GM18519 (cell line): ENCODE measurements around the gene CIAPIN1.

Experiments used
- ATAC-seq: cut with Tn5 transposase; IDR thresholded peaks from one replicate; pipeline ENCODE4 v1.9.1; 2021; ENCODE audit warnings: mild to moderate bottlenecking, moderate library complexity; ENCODE audit not compliant: unreplicated experiment, low FRiP score

CIAPIN1 gene

DNA sequence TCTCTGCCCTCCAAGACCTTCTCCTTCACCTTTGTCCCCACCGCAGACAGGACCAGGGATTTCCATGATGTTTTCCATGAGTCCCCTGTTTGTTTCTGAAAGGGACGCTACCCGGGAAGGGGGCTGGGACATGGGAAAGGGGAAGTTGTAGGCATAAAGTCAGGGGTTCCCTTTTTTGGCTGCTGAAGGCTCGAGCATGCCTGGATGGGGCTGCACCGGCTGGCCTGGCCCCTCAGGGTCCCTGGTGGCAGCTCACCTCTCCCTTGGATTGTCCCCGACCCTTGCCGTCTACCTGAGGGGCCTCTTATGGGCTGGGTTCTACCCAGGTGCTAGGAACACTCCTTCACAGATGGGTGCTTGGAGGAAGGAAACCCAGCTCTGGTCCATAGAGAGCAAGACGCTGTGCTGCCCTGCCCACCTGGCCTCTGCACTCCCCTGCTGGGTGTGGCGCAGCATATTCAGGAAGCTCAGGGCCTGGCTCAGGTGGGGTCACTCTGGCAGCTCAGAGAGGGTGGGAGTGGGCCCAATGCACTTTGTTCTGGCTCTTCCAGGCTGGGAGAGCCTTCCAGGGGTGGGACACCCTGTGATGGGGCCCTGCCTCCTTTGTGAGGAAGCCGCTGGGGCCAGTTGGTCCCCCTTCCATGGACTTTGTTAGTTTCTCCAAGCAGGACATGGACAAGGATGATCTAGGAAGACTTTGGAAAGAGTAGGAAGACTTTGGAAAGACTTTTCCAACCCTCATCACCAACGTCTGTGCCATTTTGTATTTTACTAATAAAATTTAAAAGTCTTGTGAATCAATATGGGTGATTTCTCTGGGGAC is 62.7 kb downstream of the CIAPIN1 start:
- no peak for ATAC-seq

GRCh38 chr16:57383276-57384247 is 63.6 kb downstream of the CIAPIN1 start:
- no peak for ATAC-seq

DNA sequence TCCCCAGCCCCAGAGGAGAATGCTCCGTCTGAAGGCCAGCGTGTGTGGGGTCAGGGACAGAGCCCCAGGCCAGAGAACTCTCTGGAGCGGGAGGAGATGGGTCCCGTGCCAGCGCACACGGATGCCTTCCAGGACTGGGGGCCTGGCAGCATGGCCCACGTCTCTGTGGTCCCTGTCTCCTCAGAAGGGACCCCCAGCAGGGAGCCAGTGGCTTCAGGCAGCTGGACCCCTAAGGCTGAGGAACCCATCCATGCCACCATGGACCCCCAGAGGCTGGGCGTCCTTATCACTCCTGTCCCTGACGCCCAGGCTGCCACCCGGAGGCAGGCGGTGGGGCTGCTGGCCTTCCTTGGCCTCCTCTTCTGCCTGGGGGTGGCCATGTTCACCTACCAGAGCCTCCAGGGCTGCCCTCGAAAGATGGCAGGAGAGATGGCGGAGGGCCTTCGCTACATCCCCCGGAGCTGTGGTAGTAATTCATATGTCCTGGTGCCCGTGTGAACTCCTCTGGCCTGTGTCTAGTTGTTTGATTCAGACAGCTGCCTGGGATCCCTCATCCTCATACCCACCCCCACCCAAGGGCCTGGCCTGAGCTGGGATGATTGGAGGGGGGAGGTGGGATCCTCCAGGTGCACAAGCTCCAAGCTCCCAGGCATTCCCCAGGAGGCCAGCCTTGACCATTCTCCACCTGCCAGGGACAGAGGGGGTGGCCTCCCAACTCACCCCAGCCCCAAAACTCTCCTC is 64.5 kb downstream of the CIAPIN1 start:
- ATAC-seq: no peak

GRCh38 chr16:57381791-57382534 is 65.2 kb downstream of the CIAPIN1 start:
- no peak for ATAC-seq

DNA sequence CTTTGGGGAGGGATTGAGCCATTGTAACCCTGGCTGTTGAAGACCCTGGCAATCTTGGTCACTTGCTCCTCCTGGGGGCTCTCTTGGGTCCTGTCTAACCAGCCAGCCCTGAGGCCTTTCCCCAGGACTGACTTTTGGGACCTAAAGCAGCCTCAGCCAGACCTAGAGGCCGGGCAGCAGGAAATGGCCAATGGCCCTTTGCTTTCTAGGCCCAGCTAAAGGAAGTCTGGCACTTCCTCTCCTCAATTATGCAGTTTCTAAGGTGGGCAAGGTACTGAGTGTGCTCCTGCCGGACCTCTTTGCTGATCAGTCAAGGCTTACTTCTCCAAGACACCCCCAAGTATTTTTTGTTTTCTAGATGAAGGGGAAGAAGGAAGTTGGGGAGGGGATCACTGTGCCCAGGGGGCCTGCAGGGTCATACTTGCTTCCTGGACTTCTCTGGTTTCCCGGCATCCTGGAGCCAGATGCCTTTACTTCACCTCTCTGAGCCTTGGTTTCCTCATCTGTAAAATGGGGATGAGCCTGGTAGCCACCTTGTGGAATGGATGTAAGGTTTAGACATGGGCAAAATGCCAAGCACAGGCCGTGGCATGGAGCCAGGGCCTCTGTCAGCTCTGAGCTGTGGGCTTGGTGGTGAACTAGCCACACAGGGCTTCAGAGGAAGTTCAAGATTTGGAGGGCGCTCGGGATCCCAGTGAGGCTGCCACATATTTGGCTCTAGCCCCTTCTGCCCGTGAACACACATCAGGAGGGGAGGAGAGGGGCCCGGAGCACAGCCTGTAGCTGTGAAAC is 66.3 kb downstream of the CIAPIN1 start:
- no peak for ATAC-seq

GRCh38 chr16:57379579-57379978 is 67.6 kb downstream of the CIAPIN1 start:
- ATAC-seq: no peak
